HG03039 (cell line): ENCODE results near the gene NRM.

Experiments
- ATAC-seq: cut with Tn5 transposase; IDR thresholded peaks from one replicate; pipeline ENCODE4 v1.9.1; 2021; ENCODE audit warnings: mild to moderate bottlenecking, moderate library complexity; ENCODE audit not compliant: unreplicated experiment

The NRM gene

DNA sequence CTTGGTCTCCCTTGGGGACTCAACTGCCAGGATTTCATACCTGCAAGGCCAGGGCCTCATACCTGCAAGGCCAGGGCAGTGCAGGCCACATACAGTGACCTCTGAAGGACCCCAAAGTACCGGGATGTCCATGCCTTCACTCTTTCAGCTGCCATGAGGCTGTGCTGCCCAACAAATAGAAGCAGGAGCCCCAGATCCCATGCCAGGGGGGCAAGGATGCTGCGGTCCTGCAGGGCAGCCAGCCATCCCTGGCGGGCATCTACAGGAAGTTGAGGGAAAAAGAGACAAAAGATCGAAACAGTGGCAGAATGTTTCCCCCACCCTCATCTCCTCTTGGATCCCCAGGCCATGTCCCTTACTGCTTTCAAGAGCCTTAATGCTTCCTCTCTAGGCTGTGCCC lies 799 bp downstream of the NRM start:
- no peak for ATAC-seq

DNA sequence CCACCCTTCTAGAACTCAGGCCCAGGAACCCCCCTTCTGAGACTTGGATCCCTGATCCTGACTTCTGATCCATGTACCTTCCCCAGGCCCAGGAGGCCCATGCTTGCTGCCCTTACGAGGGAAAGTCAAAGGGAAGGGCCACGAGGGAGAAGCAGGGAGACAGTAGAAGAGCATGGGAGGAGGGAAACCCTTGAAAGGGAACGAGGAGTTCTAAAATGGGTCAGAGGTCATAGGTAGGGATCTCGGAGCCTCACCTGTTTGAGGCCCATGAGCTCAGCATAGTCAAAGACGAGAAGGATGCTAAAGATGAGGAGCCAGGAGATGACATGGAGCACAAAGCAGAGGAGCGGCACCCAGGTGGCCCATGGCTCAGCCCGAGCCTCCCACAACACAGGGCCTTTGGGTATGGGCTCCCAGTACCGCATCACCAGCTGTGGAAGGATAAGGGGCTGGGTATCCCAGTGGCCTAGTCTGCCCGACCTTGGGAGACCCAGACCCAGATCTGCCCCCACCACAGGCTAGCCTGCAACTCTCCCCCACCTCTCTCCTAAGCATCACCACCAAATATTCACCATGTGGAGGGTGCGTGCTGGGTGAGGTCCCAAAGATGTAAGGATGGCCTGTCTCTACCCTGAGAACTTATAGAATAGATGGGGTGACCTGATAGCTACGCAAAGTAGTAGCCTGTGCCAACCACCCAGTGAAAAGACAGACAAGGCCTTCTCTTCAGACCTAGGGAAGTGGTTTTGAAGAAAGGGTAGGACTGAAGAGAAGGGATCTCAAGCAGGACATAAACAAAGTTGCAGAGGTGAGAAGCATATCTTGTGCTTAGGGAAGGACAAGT lies 1.5 kb downstream of the NRM start:
- ATAC-seq: no peak

DNA sequence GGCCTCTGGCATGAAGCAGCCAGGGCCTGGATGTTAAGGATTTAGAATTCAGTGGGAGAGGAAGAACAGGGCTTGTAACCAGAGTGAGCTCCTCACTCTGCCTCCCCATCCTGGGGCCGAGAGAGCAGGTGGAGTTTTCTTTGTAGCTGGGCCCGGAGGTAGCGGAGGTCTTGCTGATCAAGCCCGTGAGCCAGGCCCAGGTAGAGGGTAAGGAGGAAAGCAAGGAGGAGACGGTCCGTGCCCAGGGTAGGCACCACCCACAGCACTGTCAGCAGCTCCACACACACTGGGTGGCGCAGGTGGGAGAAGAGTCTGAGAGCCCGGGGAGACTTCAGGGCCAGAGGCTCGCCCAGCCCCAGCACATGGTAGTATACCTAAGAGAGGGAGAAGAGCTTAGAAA lies 2.2 kb downstream of the NRM start:
- ATAC-seq: no peak

DNA sequence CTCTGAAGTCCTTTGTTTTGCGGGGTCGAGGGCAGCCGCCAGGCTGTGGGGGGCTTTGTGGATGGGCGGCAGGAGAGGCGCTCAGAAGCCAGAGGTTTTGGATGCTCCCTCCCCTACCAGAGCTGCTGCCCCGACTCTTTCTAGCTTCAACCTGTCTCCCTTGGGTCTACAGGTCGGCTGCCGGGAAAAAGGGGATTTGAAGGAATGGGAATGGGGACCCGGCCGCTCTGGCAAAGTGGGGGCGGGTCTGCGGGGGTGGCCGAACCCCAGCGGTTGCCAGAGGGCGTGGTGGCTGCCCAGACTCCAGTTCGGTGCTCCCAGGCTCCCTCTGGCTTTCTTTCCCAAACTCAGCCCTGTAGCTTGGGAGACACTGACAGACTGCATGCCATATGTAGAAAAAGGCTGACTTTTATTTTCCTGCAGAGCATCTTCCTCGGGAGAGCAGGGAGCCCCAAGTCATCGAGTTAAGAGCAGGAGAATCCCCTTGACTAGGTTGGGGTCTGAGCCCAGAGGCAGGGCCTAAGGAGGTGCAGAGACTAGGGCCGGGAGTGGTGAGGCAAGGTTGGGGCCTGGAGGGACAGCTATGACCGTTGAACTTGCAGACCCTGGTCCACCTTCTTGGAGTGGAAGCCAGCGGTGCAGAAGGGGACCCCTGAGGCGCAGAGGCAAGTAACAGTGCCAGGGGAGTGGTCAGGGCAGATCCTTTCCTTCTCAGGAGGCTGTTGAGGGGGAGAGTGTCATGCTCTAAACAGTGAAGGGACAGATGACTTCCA lies 2.9 kb downstream of the NRM start:
- no peak for ATAC-seq

DNA sequence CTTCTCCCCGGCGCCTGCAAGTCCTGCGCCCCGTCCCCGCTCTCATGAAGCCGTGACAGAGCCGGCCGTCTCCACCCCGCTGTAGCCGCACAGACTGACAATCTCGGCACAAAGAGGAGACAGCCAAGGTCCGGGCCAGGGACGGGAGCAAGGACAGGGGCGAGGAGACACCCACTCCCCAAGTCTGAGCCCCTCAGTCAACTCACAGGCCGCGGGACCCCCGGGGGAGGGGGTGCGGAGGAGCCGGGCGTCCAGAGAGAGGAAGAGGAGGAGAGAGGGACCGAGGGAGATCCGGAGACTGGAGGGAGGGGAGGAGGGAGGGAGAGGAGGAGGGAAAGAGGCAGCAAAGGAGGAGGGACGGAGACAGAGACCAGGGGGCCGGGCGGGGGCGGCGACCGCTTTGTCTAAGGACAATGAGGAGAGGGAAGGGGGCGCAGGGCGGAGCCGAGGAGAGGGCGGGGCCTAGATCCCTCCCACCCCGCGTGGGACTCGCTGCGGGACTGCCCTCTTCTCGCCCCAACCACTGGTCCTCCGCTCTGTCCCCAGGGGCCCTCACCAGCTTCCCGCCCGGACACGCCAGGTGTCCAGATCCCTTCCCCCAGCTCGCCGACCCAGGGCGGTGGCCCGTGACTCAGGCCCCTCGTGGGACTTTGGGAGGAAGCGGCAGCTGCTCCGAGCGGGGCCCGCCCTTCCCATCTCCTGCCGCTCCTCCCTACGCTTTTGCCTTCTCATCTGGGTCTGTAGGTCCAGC lies 3.7 kb downstream of the NRM start:
- peak; percentile 29 for ATAC-seq

DNA sequence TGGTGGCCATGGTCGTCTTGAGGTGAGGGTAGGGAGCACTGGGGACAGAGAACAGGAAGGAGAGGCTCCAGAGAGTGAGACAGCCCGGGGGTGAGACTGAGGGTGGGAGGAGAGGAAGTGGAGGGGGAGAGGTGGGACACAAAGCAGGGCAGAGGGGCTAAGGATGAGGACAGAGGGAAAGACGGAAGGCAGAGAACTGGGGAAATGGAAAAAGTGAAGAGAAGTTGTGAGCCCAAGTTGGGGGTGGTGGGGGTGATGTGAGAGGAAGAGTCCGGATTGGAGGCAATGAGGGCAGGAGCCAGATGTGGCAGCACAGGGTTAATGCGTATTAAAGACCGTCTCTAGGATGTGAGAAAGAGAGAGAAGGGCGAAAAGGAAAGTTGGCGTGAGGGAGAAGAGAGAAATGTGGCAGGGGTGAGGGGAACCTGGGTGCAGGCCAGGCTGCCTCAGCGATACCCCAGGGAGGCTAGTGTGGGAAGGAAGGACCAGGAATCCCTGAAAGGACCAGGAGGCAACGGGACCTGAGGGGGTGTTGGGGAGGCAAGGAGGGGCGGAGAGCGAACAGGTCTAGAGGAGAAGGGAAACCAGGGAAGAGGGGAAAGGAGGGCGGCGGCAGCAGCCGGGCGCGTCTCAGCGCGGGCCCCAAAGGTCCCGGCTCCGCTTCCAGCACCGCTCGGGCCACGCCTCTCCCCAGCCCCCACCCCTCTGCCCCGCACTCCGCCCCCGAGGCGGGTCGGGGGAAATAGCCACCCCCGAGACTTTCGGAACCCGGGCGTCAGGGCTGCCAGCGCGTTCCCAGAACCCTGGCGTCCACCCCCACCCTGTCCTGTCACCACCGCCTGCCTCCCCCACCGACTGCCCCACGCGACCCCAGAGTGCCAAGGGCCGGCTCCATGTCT lies 4.5 kb downstream of the NRM start, which contains the start of gene PPP1R18:
TSS of gene PPP1R18 (minus strand) at position 637 of the 899 bp plus-strand sequence. CDS start at position 10, 627 bp downstream.
- no peak for ATAC-seq

DNA sequence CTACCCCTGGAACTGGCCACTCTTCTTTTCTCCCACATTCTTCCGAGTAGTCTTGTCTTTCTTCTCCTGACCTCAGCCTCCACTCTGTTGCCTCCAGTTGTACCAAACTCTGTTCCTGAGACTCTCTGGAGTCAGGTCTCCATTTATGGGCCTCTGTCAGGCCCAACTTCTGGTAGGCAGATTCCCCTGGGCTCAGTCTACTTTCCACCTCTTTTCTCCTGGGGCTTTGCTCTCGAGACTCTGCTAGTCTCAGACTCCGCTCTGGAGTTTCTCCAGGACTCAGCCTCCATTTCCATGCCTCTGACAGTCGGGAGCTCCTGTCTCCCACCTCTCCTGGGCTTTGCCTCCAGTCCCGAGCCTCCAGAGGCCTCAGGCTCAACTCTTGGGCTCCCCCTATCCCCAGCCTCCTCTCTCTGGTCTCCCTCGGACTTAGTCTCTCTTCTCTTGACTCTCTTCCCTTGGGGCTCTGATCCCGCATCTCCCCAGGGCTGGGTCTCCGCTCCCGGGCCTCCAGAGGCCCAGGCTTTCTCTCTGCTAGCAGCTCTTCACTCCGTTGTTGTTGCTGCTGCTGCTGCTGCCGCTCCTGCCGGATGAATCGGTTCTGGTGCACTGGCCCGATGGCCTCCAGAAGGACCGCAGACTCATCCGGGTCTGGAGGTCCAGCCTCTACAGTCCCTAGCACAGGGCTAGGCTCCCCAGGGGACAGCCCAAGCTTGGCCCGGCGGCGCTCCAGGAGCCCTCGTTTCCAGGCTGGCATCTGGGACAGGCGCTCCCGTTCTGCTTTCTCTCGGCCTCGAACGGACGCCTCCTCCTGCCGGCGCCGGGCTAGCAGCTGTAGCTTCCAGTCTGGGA lies 5.4 kb downstream of the NRM start:
- ATAC-seq: no peak

DNA sequence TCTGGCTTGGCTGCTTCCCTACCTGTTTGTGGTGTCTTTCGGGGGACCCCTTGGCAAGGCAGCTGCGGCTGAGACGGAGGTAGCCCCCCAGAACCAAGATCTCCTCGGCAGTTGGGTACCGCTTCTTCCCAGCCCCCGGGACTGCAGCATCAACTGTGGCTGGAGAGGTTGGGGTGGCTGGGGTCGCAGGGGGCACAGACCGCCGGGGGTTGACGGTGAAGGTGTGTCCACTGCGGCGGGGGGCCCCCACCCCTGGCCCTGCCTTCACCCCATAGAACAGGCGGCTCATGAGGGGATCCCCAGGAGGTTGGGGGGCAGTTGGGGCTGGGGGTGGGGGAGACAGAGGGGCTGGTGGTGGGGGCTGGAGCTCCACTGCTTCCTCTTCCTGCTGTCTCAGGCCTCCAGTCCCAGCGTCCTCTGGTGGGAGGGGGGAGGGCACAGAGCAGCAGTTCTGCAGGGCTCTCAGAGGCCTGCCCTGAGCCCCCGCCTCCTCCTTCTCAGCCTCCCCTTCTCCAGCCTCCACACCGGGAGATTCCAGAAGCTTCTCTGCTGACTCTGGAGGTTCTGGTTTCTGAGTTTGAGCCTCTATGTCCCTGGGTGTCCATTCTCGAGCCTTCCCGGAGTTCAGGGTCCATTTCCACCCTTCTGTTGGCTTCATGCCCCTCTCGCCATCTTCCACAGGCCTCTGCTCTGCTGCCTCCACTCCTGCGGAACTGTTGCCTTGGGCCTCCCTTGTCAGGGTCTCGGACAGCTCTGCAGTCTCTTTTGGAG lies 6.2 kb downstream of the NRM start:
- ATAC-seq: no peak

DNA sequence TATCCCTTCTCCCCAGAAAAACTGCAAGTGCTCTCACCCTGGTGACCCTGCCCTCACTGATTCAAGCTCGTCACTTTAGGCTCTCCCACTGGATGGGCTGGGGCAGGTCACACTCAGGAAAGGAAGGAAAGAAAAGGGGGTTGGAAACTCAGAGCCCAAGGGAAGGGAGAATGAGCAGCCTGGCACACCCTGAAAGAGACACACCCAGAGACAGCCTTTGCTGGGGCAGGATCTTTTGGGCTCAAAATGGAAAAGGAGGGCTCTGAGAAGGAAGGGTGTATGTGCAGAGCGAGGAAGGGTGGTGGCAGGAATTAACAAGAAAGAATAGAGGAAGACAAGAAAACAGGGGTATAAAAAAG lies 6.8 kb downstream of the NRM start:
- no peak for ATAC-seq

DNA sequence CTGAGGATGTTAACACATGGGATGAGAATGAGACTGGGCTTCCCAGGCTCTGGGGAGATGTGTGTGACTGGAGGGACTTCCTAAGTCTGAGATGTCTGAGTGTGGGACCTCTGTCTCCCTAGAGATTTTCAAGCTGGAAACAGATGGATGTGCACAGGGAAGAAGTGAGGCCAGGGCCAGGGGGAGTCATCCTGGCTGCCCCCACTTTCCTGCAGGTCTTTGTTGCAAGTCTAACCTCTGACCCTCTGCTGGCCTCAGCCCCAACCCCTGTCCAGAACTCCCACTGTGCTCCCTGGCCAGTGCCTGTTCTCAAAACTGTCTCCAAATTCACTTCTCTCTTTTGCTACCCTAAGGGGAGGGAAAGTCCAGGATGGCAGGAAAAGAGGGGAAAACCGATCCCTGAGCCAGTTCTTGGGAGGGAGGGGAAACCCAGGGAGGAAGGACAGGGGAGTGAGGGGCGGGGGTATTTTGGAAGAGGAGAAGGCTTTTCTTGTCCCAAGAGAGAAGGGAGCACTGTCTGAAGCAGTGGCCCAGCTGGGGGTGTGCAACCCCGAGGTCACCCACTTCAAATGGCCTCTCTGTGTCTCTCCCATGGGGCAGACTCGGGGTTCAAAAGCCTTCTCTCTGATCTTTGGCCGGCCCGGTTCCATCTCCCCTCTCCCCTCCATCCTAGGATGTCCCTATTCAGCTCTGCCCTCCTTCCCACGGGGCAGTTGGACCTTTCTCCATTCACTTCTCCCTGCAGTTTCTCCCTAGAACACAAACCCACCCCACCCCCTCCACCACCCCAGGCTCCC lies 7.4 kb downstream of the NRM start:
- ATAC-seq: no peak

DNA sequence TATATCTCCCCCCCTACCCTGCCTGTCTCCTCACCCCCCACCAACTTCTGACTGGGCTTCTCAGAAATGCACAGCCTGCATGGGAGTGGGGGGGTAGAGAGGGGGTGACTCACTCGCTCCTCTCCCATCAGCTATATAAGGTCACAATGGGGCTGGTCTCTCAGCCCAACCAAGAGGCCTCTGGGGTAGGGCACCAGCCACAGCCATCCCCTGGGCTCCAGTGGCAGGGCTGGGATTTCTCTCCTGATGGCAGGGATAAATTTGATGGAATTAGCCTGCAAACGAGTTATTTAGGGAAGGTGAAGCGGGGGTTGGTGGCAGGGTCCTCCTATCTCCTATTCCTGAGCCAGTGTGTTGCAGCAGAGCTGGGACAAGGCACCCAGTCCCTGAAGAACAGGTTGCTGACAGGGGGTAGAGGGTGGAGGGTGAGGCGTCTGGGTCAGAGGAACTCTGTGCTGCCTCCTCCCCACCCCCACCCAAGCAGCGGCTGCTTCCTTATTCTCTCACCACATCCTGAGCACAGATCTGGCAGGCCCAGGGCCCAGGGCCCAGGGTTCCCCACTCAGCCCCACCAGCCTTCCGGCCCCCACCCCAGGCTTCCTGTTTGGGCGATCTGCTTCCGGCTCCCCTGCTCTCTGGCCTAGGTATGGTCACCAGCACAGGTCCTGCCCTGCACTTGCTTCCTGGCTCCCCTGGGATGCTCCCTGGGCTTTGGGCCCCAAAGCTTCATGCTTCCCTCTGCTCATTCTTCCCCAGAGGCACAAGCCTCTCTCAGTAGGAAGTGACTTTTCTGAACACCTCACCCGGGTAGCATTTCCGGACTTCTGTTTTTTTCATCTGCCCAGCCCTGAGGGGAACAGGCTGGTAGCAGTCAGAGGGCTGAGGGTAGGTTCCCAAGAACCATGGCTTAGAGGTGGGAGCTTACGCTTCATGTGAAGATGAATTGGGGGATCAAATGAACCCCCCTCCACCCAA lies 8.4 kb downstream of the NRM start:
- no peak for ATAC-seq

DNA sequence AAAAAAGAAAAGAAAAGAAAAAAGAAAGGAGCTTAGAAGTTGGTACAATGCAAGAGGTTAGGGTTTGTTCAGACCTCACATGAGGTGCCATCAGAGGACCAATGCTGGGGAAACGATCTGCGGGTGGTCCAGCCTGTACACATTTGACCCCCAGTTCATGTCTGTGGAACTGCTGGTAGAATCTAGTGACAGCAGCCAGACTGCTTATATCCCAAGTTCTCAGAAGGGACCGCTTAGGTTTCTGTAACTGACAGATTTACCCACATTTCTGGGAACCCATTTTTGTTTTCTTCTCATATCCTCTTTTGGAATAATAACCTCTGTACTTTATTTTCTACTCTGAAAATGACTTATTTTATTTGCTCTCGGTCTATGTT lies 9.0 kb downstream of the NRM start:
- ATAC-seq: no peak

DNA sequence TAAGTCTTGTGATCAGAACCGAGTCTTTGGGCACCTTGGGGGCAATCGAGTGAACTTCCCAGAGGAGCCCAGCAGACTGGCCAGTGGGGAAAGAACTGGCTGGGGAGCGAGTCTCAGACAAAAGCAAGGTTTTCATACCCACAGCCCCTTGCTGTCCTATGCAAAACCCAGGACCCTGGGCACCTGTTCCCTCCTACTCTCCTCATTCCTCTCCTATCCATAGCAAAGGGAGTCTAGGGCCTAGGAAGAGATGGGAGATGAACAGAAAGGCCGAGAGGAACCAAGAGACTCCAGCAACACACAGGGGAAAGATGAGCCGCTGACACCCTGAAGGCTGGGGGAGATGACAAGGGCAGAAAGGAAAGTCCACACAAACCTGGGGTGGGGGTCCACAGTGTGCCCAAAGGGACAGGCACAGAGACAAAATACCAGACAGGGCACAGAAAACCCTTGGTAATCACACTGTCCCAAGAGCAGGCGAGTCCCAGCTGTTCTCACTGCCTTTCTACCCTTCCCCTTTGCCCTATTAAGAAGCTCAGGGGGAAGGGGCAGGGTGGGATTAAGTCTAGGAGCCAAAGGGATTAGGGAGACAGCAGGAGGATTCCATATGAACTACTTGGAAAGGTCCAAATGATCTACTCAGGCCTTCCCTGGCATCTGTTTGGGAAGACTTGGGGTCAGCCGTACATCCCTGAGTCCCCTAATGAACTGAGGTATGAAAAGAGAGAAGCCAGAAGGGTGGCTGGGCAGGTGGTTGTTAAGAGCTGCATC lies 10.8 kb downstream of the NRM start:
- no peak for ATAC-seq

DNA sequence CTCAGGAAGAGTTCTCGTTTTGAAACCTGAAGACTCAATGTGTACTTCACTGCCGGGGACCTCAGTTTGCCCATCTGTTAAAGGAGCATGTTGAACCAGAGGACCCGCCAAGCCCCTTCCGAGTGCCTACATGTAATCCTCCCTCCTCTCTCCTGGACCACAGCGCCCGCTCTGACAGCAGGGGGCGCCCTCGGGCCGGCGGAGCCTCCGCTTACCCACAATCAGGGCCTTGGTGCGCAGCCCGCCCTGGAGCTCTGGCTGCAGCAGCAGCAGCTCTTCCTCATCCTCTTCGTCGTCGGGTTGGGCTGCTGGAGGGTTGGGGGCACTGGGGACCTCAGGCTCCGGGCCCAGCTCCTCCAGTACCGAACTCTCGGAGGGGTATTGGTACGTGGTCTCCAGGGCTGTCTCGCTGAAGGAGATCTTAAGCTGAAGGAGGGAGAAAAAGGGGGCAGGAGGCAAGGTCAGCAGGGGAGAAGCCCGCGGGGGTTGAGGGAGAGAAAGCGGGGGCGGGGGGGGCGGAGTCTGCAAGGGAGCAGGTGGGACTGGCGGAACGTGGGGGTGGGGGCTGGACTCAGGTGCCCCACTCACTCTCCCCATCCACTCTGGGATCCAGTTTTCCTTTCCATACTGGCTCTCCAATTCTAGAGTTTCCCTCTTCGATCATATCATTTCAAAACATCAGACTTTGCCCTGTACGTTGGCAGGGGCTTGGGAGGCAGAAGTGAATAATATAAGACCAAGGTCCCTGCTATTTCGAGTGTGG lies 11.6 kb downstream of the NRM start:
- ATAC-seq: no peak

DNA sequence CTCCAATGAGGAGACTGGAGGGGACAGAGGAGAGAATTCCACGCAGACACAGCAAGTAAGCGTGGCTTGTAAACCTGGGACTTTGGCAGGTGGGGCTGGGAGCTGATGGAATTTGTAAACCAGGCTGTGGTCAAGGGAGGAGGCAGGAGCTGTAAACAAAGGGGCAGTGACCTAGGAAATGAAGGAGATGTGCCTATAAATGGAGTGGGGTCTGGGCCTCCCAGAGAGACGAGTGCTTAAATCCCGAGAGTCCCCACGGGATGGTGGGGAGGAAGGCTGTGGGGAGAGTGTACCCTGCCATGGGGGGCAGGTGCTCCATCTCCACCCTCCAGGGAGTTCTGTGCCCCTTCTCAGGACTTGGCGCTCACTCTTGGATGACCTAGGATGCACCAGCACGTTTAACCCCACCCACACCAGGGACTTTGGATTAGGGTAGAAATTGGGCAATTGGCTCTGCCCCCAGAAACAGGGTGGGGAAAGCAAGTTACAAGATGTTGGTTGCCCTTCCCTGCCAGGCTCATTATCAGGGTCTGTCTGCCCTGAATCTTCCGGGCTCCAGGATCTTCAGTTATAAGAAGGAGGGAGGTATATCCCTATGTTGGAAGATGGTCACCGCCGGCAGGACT lies 14.0 kb downstream of the NRM start:
- no peak for ATAC-seq
